ENCODE measurements around the gene SHISA9. TPM values are rescaled to one million over a fixed set of nuclear protein-coding genes. Genes with fewer than 3 reads are reported as not detected.

Gene SHISA9
- total and polyA plus RNA-seq, 8 donors, result 0.03 to 0.21 (median 0.10) TPM; not detected in 2

DNA sequence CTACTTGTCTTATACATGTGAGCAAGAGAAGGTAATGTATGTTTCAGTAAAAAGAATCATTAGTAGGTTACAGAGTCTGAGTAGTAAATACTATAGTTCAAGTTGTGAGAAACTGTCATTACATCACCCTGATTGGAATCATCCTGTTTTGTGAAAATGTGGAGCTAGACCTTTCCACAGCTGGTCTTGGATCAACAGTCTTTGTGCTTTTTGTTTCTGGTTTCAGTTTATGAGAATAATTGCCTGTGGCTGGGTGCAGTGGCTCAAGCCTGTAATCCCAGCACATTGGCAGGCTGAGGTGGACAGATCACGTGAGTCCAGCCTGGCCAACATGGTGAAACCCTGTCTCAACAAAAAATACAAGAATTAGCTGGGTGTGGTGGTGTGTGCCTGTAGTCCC is 19.7 kb upstream of the SHISA9 start:
- TF ChIP-seq, protein P1, sequence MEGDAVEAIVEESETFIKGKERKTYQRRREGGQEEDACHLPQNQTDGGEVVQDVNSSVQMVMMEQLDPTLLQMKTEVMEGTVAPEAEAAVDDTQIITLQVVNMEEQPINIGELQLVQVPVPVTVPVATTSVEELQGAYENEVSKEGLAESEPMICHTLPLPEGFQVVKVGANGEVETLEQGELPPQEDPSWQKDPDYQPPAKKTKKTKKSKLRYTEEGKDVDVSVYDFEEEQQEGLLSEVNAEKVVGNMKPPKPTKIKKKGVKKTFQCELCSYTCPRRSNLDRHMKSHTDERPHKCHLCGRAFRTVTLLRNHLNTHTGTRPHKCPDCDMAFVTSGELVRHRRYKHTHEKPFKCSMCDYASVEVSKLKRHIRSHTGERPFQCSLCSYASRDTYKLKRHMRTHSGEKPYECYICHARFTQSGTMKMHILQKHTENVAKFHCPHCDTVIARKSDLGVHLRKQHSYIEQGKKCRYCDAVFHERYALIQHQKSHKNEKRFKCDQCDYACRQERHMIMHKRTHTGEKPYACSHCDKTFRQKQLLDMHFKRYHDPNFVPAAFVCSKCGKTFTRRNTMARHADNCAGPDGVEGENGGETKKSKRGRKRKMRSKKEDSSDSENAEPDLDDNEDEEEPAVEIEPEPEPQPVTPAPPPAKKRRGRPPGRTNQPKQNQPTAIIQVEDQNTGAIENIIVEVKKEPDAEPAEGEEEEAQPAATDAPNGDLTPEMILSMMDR (IDR thresholded peaks at IDR 0.05), result no peak
- no peak overlapping the region for H3K4me3 ChIP-seq
- DNase-seq, result no peak

DNA sequence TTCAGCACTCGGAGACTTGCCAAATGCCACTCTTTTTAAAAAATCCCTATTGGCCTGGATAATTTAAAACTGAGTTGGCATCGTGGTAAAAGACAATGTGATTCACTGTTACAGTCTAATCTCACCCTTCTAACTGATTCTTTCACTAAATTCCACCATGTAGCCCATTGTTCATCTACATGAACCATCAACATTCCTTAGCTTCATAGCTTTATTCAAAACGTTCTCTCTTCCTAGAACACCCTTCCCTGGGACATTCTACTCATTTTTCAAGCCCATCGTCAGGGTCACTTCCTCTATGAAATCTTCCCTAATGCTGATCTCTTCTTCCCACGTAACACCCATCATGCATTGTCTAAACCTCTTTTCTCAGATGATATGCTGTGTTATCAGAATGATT is 15.7 kb upstream of the SHISA9 start:
- peaks cover 0 to 16% of the 10 kb centered on the region in 2 donors for H3K27me3 ChIP-seq
- intact Hi-C loops (cut with DNase I), result no loop called here
- H3K4me1 ChIP-seq, result no peaks in the 10 kb centered on the region
- H3K4me3 ChIP-seq, result no peak overlapping the region
- no peak overlapping the region for H3K27ac ChIP-seq
- H3K36me3 ChIP-seq, result no peaks in the 10 kb centered on the region
- TF ChIP-seq, protein P1 (IDR thresholded peaks at IDR 0.05), result no peak
- peaks cover 0 to 4% of the 10 kb centered on the region in 2 donors for H3K9me3 ChIP-seq
- ATAC-seq, result no peak
- DNase-seq, result no peak

More for the DNA sequence above, 19.7 kb upstream of the SHISA9 start:
- ATAC-seq, result no peak
- no peak overlapping the region for H3K27ac ChIP-seq
- H3K36me3 ChIP-seq, result no peaks in the 10 kb centered on the region
- intact Hi-C loops (cut with DNase I), result no loop called here
- H3K27me3 ChIP-seq, result peaks cover 0 to 19% of the 10 kb centered on the region in 2 donors
- no peaks in the 10 kb centered on the region for H3K4me1 ChIP-seq
- H3K9me3 ChIP-seq, result peaks cover 0 to 4% of the 10 kb centered on the region in 2 donors

DNA sequence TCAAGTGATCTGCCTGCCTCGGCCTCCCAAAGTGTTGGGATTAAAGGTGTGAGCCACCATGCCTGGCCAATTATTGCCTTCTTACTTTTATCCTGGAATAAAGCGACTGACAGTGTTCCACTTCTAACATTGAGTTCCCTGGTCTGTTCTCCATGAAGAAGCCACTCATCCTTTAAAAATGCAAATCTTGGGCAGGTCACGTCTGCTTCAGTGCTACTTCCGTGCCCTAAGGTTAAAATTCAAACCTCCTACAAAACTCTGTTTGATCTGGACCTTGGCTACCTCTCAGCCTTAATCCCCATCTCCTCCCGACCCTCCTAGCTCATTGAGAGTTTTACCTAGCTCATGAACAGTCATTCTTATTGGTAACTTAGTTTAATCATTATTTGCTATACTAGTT is 9.6 kb upstream of the SHISA9 start:
- ATAC-seq (no peak), DNase-seq (no peak)
- H3K4me3 ChIP-seq, result no peak overlapping the region
- TF ChIP-seq, protein P1 (IDR thresholded peaks at IDR 0.05), result no peak
- H3K36me3 ChIP-seq, result no peaks in the 10 kb centered on the region
- H3K27ac ChIP-seq, result no peak overlapping the region
- intact Hi-C loops (cut with DNase I), result no loop called here
- H3K9me3 ChIP-seq, result no peaks in the 10 kb centered on the region
- H3K4me1 ChIP-seq, result no peaks in the 10 kb centered on the region
- H3K27me3 ChIP-seq, result peaks cover 0 to 30% of the 10 kb centered on the region in 2 donors

DNA sequence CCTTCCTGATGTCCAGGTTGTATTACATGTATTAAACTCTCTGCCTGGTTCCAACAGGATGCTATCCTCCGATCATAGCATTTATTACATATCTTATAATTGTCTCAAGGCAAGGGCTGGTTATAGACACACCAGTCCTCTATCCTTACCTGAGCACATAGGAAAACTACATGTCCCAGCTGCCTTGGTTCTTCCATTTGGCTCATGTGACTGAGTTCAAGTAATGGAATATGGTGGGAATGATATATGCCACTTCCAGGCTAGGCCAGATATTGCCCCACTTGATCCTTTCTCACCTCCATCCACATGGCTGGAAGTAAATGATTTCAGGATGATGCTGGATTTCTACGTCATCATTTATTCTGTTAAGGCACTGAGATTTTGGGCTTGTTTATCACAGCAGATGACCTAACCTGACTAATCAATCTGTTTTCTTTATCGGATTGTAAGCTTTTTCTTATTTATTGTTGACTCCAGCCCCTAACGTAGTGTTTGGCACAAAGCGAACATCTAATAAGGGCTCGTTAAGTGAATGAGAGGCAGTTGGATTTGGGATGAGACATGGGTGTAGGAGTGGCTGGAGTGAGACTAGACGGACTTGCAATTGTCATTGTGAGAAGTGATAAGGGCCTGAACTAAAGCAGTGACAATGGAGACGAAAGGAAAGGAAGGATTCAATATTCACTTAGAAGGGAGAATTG is 8.2 kb upstream of the SHISA9 start:
- ATAC-seq (no peak), DNase-seq (no peak)
- H3K36me3 ChIP-seq, result no peaks in the 10 kb centered on the region
- no peaks in the 10 kb centered on the region for H3K4me1 ChIP-seq
- no peak overlapping the region for H3K27ac ChIP-seq
- peaks cover 0 to 34% of the 10 kb centered on the region in 2 donors for H3K27me3 ChIP-seq
- intact Hi-C loops (cut with DNase I), result no loop called here
- TF ChIP-seq, protein P1 (IDR thresholded peaks at IDR 0.05), result no peak
- H3K9me3 ChIP-seq, result no peaks in the 10 kb centered on the region
- H3K4me3 ChIP-seq, result no peak overlapping the region

DNA sequence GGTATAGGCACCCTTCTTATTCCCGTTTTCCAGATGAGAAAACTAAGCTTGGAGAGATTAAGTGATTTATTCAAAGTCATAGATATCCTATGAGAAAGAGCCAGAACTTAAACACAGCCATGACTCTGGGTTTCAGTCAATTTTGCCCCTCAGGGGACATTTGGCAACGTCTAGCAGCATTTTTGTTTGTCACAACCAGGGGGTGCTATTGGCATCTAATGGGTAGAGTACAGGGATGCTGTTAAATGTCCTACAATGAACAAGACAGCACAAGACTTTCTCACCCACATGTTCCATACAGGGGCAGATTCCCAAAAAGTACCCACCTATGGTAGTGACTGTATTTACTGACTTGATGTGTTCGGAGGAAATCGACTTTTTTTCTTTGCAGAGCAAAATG is 4.8 kb upstream of the SHISA9 start:
- Histone ChIP-seq H3K9me3 (no peaks in the 10 kb centered on the region), H3K36me3 (no peaks in the 10 kb centered on the region), H3K4me1 (no peaks in the 10 kb centered on the region), H3K4me3 (no peak overlapping the region), H3K27me3 (peaks cover 25 to 66% of the 10 kb centered on the region in 2 donors), H3K27ac (no peak overlapping the region)
- TF ChIP-seq, protein P1 (IDR thresholded peaks at IDR 0.05), result no peak
- DNase-seq (no peak), ATAC-seq (no peak)
- intact Hi-C loops (cut with DNase I), result no loop called here

Measured in left lung (tissue), 10 donors.